Choroid plexus epithelial cell (primary cell): ENCODE data around the gene RIOX2.

ENCODE experiments used
- DNase-seq: peaks from one replicate; pipeline ENCODE4 v3.0.0-alpha.2; 2010; ENCODE audit warnings: low read depth
- H3K4me3 ChIP-seq: 2 replicates; pipeline ENCODE4 v1.5.1; 2011; ENCODE audit warnings: low read depth, mild to moderate bottlenecking, control low read depth, low read length, moderate library complexity
- TF ChIP-seq, protein P1 (sequence below): conservative IDR thresholded peaks from 2 replicates; pipeline ENCODE4 v1.5.1; 2011; ENCODE audit warnings: low read depth, mild to moderate bottlenecking, control low read depth, inconsistent platforms, low read length, moderate library complexity

RIOX2 gene

DNA sequence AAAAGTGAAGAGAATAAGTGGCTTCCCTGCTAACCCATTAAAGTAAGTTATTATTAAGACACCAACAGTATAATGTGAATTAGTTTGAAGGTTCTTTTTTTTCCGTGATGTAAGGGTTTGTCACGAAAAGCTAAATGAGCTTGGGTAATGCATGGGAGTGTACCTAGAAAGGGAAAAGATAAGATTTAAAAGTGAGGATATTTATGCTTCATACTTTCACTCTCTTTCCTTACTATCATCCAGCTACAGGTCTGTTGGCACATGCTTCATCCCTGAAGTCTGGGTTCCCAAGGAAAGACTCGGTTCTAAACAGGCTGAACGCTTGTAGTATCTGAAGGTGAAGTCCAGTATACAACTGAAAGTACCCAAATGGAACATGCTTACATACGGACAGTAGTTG, 26.9 kb upstream of the RIOX2 start:
- DNase-seq: no peak
- TF ChIP-seq, protein P1, sequence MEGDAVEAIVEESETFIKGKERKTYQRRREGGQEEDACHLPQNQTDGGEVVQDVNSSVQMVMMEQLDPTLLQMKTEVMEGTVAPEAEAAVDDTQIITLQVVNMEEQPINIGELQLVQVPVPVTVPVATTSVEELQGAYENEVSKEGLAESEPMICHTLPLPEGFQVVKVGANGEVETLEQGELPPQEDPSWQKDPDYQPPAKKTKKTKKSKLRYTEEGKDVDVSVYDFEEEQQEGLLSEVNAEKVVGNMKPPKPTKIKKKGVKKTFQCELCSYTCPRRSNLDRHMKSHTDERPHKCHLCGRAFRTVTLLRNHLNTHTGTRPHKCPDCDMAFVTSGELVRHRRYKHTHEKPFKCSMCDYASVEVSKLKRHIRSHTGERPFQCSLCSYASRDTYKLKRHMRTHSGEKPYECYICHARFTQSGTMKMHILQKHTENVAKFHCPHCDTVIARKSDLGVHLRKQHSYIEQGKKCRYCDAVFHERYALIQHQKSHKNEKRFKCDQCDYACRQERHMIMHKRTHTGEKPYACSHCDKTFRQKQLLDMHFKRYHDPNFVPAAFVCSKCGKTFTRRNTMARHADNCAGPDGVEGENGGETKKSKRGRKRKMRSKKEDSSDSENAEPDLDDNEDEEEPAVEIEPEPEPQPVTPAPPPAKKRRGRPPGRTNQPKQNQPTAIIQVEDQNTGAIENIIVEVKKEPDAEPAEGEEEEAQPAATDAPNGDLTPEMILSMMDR: no peak

DNA sequence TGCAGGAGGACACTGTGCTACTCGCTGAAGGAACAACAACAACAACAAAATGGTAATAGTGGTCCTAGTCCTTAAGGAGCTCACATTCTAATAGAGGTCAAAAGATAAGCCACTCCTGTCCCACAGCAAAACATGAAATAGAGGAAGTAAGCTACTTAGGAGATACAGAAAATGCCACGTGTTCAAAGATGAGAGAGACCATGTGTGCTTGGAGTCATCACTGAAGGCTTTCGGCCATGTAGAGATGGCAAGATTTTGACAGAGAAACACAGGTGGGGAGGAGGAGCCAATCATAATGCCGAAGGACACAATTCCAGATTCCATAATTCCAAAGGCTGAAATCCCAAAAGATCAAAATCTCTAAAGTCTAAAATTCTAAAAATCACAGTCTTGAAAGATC, 24.8 kb upstream of the RIOX2 start:
- H3K4me3 ChIP-seq: no peak overlapping the region
- TF ChIP-seq, protein P1: no peak

More for the DNA sequence above, 26.9 kb upstream of the RIOX2 start:
- no peak overlapping the region for H3K4me3 ChIP-seq

DNA sequence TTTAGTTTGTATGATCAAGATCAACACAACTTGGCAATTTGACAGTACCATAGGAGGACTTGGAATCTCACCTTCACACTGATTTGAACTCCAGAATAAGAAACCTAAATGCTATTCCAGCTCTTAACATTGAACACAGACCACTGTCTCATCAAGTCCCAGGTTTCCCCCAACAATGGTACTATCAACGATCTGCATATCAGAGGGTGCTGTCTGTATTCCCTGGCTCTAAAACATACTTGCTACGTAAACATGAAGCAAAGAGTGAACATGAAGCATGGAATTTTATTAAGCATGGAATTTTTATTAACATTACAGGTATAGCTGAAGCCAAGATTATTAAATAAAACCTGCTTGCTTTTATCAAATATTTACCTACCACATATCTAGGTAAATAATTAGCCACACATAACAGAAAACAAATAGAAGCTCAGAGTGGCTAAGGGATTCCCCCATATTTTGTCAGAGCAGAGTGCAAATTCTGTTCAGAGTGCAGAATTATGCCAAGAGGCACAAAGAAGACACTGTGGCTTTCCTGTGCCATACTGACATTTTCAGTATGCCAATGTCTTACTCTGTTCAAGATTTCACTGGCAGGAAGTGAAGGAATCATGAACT, 22.2 kb upstream of the RIOX2 start:
- no peak overlapping the region for H3K4me3 ChIP-seq
- DNase-seq: no peak
- TF ChIP-seq, protein P1: no peak

More for the DNA sequence above, 24.8 kb upstream of the RIOX2 start:
- no peak for DNase-seq

DNA sequence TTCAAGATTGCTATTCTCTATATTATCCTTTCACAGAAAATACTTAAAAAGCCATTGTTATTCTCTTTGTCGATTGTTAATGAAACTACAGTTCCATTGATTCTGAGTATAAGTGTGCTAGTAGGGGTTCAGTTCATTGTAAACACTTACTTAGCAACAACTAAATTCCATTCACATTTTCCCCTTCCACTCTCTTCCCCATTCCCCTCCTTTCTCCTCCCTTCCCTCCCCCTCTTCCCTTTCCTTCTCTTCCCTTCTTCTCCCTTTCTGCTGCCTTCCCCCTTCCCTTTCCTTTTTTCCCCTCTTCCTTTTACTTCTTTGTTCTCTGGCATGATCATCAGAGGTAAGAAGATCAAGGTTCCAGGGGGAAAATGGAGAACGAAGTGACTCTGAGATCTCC, 21.3 kb upstream of the RIOX2 start:
- H3K4me3 ChIP-seq: no peak overlapping the region
- TF ChIP-seq, protein P1: no peak

DNA sequence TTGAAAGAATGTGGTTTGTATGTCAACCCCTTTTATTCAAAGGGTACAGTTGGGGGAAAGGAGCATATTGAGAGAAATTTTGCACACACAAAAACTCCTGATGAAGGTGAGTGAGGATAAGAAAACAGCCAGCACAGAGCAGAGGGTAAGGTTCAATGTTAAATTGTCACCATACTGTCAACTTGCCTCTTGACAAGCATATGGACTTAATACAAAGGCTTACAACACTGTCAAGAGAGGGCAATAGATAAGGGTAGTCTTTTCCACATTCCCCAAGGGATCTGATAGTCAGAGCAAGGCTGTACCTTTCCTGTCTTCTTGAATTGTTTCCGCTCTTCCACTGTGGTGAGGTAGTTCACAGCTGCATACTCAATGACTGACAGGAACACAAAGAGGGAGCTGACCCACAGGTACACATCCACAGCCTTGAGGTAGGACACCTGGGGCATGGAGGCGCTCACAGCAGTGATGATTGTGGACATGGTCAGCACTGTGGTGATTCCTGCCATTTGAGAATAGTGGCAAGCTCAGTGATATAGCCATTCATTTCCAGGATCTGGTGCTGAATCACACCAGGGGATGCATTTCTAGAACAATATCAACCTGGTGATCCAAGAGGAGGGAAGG, 20.4 kb upstream of the RIOX2 start:
- DNase-seq: no peak
- TF ChIP-seq, protein P1: no peak
- H3K4me3 ChIP-seq: no peak overlapping the region

More for the DNA sequence above, 21.3 kb upstream of the RIOX2 start:
- no peak for DNase-seq

DNA sequence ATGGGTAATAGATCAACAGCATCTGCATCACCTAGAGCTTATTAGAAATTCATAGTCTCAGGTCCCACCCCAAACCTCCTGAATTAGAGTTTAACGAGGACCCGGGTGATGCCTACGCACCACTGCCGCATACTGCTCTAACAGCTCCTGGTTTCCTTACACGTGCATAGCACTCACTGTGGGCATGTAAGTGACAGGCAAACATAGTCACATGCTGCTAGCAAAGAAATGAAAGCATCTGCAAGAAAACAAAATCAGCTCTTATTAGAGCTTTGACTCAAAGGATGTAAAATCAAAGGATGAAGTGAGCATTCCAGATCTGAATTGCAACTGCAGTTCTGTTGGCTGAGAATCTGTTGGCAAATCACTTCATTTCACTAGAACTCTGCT, 19.1 kb upstream of the RIOX2 start:
- H3K4me3 ChIP-seq: no peak overlapping the region

More for the DNA sequence above, 19.1 kb upstream of the RIOX2 start:
- no peak for DNase-seq
- TF ChIP-seq, protein P1: no peak
